H9 (cell line): ENCODE measurements around the gene CDKN3. TPM values are rescaled to one million over a fixed set of nuclear protein-coding genes. Genes with fewer than 3 reads are reported as not detected.

Experiments
- DNase-seq: peaks from one replicate; pipeline ENCODE4 v3.0.0-alpha.2; 2017
- H2AFZ ChIP-seq: one replicate; pipeline ENCODE4 v1.6.1; 2013; ENCODE audit warnings: mild to moderate bottlenecking, low read length, control low read depth, moderate library complexity
- H2AK5ac ChIP-seq: 2 replicates; pipeline ENCODE4 v1.6.1; 2013; ENCODE audit warnings: low read length, control low read depth, mixed read lengths; ENCODE audit not compliant: insufficient read length
- H2BK120ac ChIP-seq: one replicate; pipeline ENCODE4 v1.6.1; 2013; ENCODE audit warnings: low read depth, mild to moderate bottlenecking, low read length, control low read depth, inconsistent platforms; ENCODE audit not compliant: poor library complexity, severe bottlenecking
- H2BK12ac ChIP-seq: 2 replicates; pipeline ENCODE4 v1.6.1; 2013; ENCODE audit warnings: low read length, control low read depth, mixed read lengths, low read depth; ENCODE audit not compliant: insufficient read length
- H2BK15ac ChIP-seq: 2 replicates; pipeline ENCODE4 v1.6.1; 2013; ENCODE audit warnings: low read depth, low read length, control low read depth
- H2BK20ac ChIP-seq: one replicate; pipeline ENCODE4 v1.6.1; 2013; ENCODE audit warnings: low read depth, mild to moderate bottlenecking, low read length, control low read depth, inconsistent platforms; ENCODE audit not compliant: poor library complexity, severe bottlenecking
- H2BK5ac ChIP-seq: 2 replicates; pipeline ENCODE4 v1.6.1; 2013; ENCODE audit warnings: low read length, control low read depth, mixed read lengths; ENCODE audit not compliant: insufficient read length
- H3K14ac ChIP-seq: 2 replicates; pipeline ENCODE4 v1.6.1; 2013; ENCODE audit warnings: low read length, control low read depth; ENCODE audit not compliant: insufficient read depth
- H3K18ac ChIP-seq: 2 replicates; pipeline ENCODE4 v1.6.1; 2013; ENCODE audit warnings: low read depth, mild to moderate bottlenecking, mixed read lengths, low read length, control low read depth; ENCODE audit not compliant: insufficient read length
- H3K23ac ChIP-seq: 2 replicates; pipeline ENCODE4 v1.6.1; 2013; ENCODE audit warnings: low read length, control low read depth, mixed read lengths, low read depth; ENCODE audit not compliant: insufficient read length
- H3K23me2 ChIP-seq: 2 replicates; pipeline ENCODE4 v1.6.1; 2013; ENCODE audit warnings: low read depth, mild to moderate bottlenecking, mixed read lengths, low read length, control low read depth; ENCODE audit not compliant: insufficient read length, poor library complexity, severe bottlenecking
- H3K27ac ChIP-seq: 2 replicates; pipeline ENCODE4 v1.5.1; 2013; ENCODE audit warnings: low read length, control low read depth, mixed read lengths, low read depth; ENCODE audit not compliant: insufficient read length
- H3K27me3 ChIP-seq: 2 replicates; pipeline ENCODE4 v1.6.1; 2013; ENCODE audit warnings: low read length, control low read depth, inconsistent platforms; ENCODE audit not compliant: insufficient read depth
- H3K4ac ChIP-seq: 2 replicates; pipeline ENCODE4 v1.6.1; 2013; ENCODE audit warnings: low read depth, mild to moderate bottlenecking, control low read depth, inconsistent platforms, low read length, moderate library complexity
- H3K4me1 ChIP-seq: 2 replicates; pipeline ENCODE4 v1.6.1; 2013; ENCODE audit warnings: low read length, control low read depth, inconsistent platforms; ENCODE audit not compliant: insufficient read depth
- H3K4me2 ChIP-seq: 2 replicates; pipeline ENCODE4 v1.6.1; 2013; ENCODE audit warnings: low read length, control low read depth, mixed read lengths; ENCODE audit not compliant: insufficient read length, insufficient read depth
- H3K56ac ChIP-seq: 2 replicates; pipeline ENCODE4 v1.6.1; 2013; ENCODE audit warnings: low read depth, mild to moderate bottlenecking, mixed read lengths, low read length, control low read depth; ENCODE audit not compliant: insufficient read length
- H3K79me1 ChIP-seq: 2 replicates; pipeline ENCODE4 v1.6.1; 2013; ENCODE audit warnings: low read depth, mild to moderate bottlenecking, moderate library complexity, low read length, control low read depth, inconsistent platforms; ENCODE audit not compliant: insufficient read depth, poor library complexity, severe bottlenecking
- H3K79me2 ChIP-seq: 2 replicates; pipeline ENCODE4 v1.6.1; 2013; ENCODE audit warnings: low read length, control low read depth, inconsistent platforms; ENCODE audit not compliant: insufficient read depth
- H3K9ac ChIP-seq: 2 replicates; pipeline ENCODE4 v1.6.1; 2013; ENCODE audit warnings: low read length, control low read depth, mixed read lengths; ENCODE audit not compliant: insufficient read length; ENCODE audit errors: extremely low read depth
- H3K9me3 ChIP-seq: one replicate; pipeline ENCODE4 v1.6.1; 2013; ENCODE audit warnings: low read depth, low read length, inconsistent platforms; ENCODE audit not compliant: control insufficient read depth
- H3T11ph ChIP-seq: one replicate; pipeline ENCODE4 v1.6.1; 2013; ENCODE audit warnings: mild to moderate bottlenecking, low read length, control low read depth, inconsistent platforms
- H4K20me1 ChIP-seq: one replicate; pipeline ENCODE4 v1.6.1; 2013; ENCODE audit not compliant: control insufficient read depth, insufficient read length, insufficient read depth
- H4K5ac ChIP-seq: 2 replicates; pipeline ENCODE4 v1.6.1; 2013; ENCODE audit warnings: low read depth, mild to moderate bottlenecking, mixed read lengths, low read length, control low read depth; ENCODE audit not compliant: insufficient read length
- H4K8ac ChIP-seq: replicated peaks from 2 replicates; pipeline ENCODE4 v1.6.1; 2013; ENCODE audit warnings: low read length, control low read depth, mixed read lengths, low read depth; ENCODE audit not compliant: insufficient read length
- H4K91ac ChIP-seq: 2 replicates; pipeline ENCODE4 v1.6.1; 2013; ENCODE audit warnings: low read depth, mild to moderate bottlenecking, moderate library complexity, mixed read lengths, low read length, control low read depth; ENCODE audit not compliant: insufficient read length
- H3K27ac Mint-ChIP-seq, 3 experiments: 2 replicates in 2 of 3; 3 replicates in 1 of 3; pipeline ENCODE4 v1.8.0; 2020 to 2021; ENCODE audit warnings: mixed read lengths in 3 of 3, mild to moderate bottlenecking in 1 of 3, moderate library complexity in 1 of 3
- H3K27me3 Mint-ChIP-seq: 2 replicates; pipeline ENCODE4 v1.8.0; 2021; ENCODE audit warnings: low read depth, mild to moderate bottlenecking, moderate library complexity, mixed read lengths
- H3K36me3 Mint-ChIP-seq, 3 experiments: 2 replicates in 2 of 3; 3 replicates in 1 of 3; pipeline ENCODE4 v1.8.0; 2020 to 2021; ENCODE audit warnings: low read depth in 3 of 3, mixed read lengths in 3 of 3; ENCODE audit not compliant: insufficient read depth in 1 of 3
- H3K4me1 Mint-ChIP-seq, 2 experiments: 2 replicates each; pipeline ENCODE4 v1.8.0; 2020; ENCODE audit warnings: mixed read lengths in 2 of 2
- H3K4me3 Mint-ChIP-seq, 2 experiments: 2 replicates in 1 of 2; 3 replicates in 1 of 2; pipeline ENCODE4 v1.8.0; 2020 to 2021; ENCODE audit warnings: mild to moderate bottlenecking in 2 of 2, mixed read lengths in 2 of 2, moderate library complexity in 1 of 2
- H3K9me3 Mint-ChIP-seq, 2 experiments: 2 replicates in 1 of 2; 3 replicates in 1 of 2; pipeline ENCODE4 v1.8.0; 2020; ENCODE audit warnings: mild to moderate bottlenecking in 2 of 2, mixed read lengths in 2 of 2, moderate library complexity in 1 of 2
- CTCF ChIP-seq: fragments of 200-600 bp; sonication (generic); conservative IDR thresholded peaks from 3 replicates; pipeline ENCODE4 v1.8.0; 2021; ENCODE audit warnings: antibody characterized with exemption, mild to moderate bottlenecking
- WGBS: extraction: QIAGEN DNeasy Blood & Tissue Kit; methylation state at CpG from one replicate; pipeline ENCODE4 v1.1.7; 2013; ENCODE audit warnings: missing lambda C conversion rate, low lambda C conversion rate, mixed read lengths; ENCODE audit not compliant: insufficient read length; ENCODE audit errors: extremely low coverage; 5-methylcytosine and 5-hydroxymethylcytosine counted together
- total RNA-seq: library from RNA; stranded (reverse); gene quantifications from 2 replicates; pipeline ENCODE4 v1.2.1, GENCODE V29; 2021

Gene CDKN3
- total RNA-seq, 1 experiment from 2014 or later: 45.9 TPM

- H3K9me3 Mint-ChIP-seq: no peaks in the 10 kb centered on the region
- Histone ChIP-seq H2BK12ac (no peak overlapping the region), H4K8ac (no peak overlapping the region), H2BK20ac (no peak overlapping the region), H3K27me3 (no peaks in the 10 kb centered on the region), H2BK15ac (no peak overlapping the region), H4K20me1 (no peaks in the 10 kb centered on the region), H2AFZ (no peak overlapping the region), H3T11ph (no peak overlapping the region), H3K23ac (no peak overlapping the region), H3K4me1 (peaks cover 5% of the 10 kb centered on the region; the same call in 1 of the 2 replicates), H2BK120ac (no peak overlapping the region), H3K56ac (no peak overlapping the region), H3K79me2 (peaks cover 38% of the 10 kb centered on the region), H2BK5ac (no peak overlapping the region), H4K91ac (no peak overlapping the region), H3K9ac (no peak overlapping the region), H4K5ac (no peak overlapping the region), H3K4me2 (no peak overlapping the region), H3K79me1 (peaks cover 3% of the 10 kb centered on the region), H3K14ac (no peak overlapping the region), H3K27ac (no peak overlapping the region), H3K18ac (no peak overlapping the region), H3K9me3 (no peaks in the 10 kb centered on the region), H2AK5ac (no peak overlapping the region), H3K23me2 (peaks cover 4% of the 10 kb centered on the region), H3K4ac (no peak overlapping the region)
- peaks cover 44 to 66% of the 10 kb centered on the region in 2 experiments for H3K4me1 Mint-ChIP-seq
- H3K27me3 Mint-ChIP-seq: no peaks in the 10 kb centered on the region
- peak overlapping the region; percentile 40 to 73 for H3K4me3 Mint-ChIP-seq
- H3K27ac Mint-ChIP-seq: peak overlapping the region; percentile 28 to 60 (median 47); a peak in 4 of 7 replicates
- no peak for TF ChIP-seq CTCF
- WGBS: no CpG with 5 or more reads among the region's 4 CpGs
- H3K36me3 Mint-ChIP-seq: peaks cover 9 to 24% (median 23%) of the 10 kb centered on the region in 3 experiments
- no peak for DNase-seq
These were observed 41.9 kb downstream of the CDKN3 start for GRCh38 chr14:54438703-54439102.
